Endometrial microvascular endothelial cells (primary cell): ENCODE results near the gene ATP5F1B. TPM values are rescaled to one million over a fixed set of nuclear protein-coding genes. Genes with fewer than 3 reads are reported as not detected.

Source experiments
- total RNA-seq: library from RNA; depleted of rRNA; stranded (reverse); fragments of >200 nt; gene quantifications from one replicate; pipeline ENCODE4 v1.2.3, GENCODE V29; 2015; ENCODE audit errors: inconsistent ontology term

The ATP5F1B gene
- total RNA-seq, 1 donor from 2014 or later = 703 TPM

Other genes with a start within 250 kb of the ATP5F1B start
- 24.3 TPM for gene TIMELESS, start 196.6 kb downstream of the ATP5F1B start, total RNA-seq
- gene MIP, start 191.3 kb downstream of the ATP5F1B start, total RNA-seq = not detected
- gene SPRYD4, start 177.4 kb downstream of the ATP5F1B start, total RNA-seq = 4.7 TPM
- gene GLS2, start 157.8 kb downstream of the ATP5F1B start, total RNA-seq = not detected
- 48.0 TPM for gene RBMS2, start 124.2 kb downstream of the ATP5F1B start, total RNA-seq
- 34.2 TPM for gene BAZ2A, start 15.7 kb downstream of the ATP5F1B start, total RNA-seq
- gene PTGES3, start 42.3 kb upstream of the ATP5F1B start, total RNA-seq = 169 TPM
- 1,325 TPM for gene NACA, start 79.3 kb upstream of the ATP5F1B start, total RNA-seq
- 17.3 TPM for gene PRIM1, start 106.3 kb upstream of the ATP5F1B start, total RNA-seq
- gene HSD17B6, start 117.3 kb upstream of the ATP5F1B start, total RNA-seq = not detected